Tibial artery (tissue), 4 donors: ENCODE results near the gene LBP.

ENCODE experiments used
- DNase-seq, 2 donors: peaks; one replicate each; pipeline ENCODE4 v3.0.0-alpha.2; 2019
- H3K27ac ChIP-seq, 2 donors: fragments of 200-600 bp; sonication (generic) in 1 of 2; 1 replicate in 1 of 2; 2 replicates in 1 of 2; pipeline ENCODE4 v1.5.1; 2018 to 2019; ENCODE audit warnings: mild to moderate bottlenecking in 1 of 2
- H3K27me3 ChIP-seq, 2 donors: fragments of 200-600 bp; sonication (generic) in 1 of 2; one replicate each; pipeline versions ENCODE4 v1.5.1 to v1.6.0; 2016 to 2019
- H3K36me3 ChIP-seq, 3 donors: fragments of 200-600 bp; sonication (generic) in 2 of 3; one replicate each; pipeline ENCODE4 v1.5.1; 2016 to 2019; ENCODE audit warnings: mild to moderate bottlenecking in 2 of 3
- H3K4me1 ChIP-seq, 4 donors: fragments of 200-600 bp; sonication (generic) in 2 of 4; 1 replicate in 3 of 4; 2 replicates in 1 of 4; pipeline ENCODE4 v1.5.1; 2016 to 2019
- H3K4me3 ChIP-seq, 2 donors: fragments of 200-600 bp; sonication (generic) in 1 of 2; 1 replicate in 1 of 2; 2 replicates in 1 of 2; pipeline ENCODE4 v1.5.1; 2018 to 2019; ENCODE audit warnings: mild to moderate bottlenecking in 2 of 2
- H3K9me3 ChIP-seq, 3 donors: fragments of 200-600 bp; sonication (generic) in 1 of 3; one replicate each; pipeline ENCODE4 v1.5.1; 2016 to 2019
- intact Hi-C: fragments of 100-400 bp; cut with DNase I; formaldehyde crosslinking; loops from one replicate; pipeline ENCODE4 v1.15.0; 2023; ENCODE audit warnings: low total_unique reads
- TF ChIP-seq, protein P1 (sequence below), 2 experiments: fragments of 200-600 bp in 1 of 2; fragments of 450-650 bp in 1 of 2; IDR thresholded peaks; one replicate each; pipeline ENCODE4 v1.5.1; 2017 to 2019; ENCODE audit warnings: antibody characterized with exemption in 2 of 2, mild to moderate bottlenecking in 1 of 2, moderate library complexity in 1 of 2

Gene LBP

DNA sequence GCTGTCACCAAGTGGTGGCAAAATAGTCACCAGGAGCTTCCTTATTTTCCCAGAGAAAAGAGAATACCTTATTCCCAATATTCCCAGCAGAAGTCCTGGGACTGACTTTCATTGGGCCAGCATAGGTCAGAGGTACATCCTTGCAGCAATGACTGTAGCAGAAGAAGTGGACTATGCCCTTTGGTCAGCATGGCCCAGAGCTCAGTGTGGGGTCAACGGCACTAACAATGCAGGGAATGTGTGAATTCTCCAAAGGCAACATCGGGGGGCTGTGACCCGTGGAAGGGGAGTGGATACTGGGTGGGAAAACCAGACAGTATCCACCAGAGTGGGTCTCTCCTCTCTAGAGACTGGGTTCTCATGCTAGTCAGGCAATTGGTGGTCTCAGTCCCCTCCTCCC is 15.6 kb upstream of the LBP start:
- no peaks in the 10 kb centered on the region for H3K4me1 ChIP-seq
- intact Hi-C loops: no loop called here
- H3K36me3 ChIP-seq: no peaks in the 10 kb centered on the region
- H3K27ac ChIP-seq: no peak overlapping the region
- H3K4me3 ChIP-seq: no peak overlapping the region
- no peaks in the 10 kb centered on the region for H3K9me3 ChIP-seq
- DNase-seq: no peak
- peaks cover 0 to 22% of the 10 kb centered on the region in 2 donors for H3K27me3 ChIP-seq
- TF ChIP-seq, protein P1, sequence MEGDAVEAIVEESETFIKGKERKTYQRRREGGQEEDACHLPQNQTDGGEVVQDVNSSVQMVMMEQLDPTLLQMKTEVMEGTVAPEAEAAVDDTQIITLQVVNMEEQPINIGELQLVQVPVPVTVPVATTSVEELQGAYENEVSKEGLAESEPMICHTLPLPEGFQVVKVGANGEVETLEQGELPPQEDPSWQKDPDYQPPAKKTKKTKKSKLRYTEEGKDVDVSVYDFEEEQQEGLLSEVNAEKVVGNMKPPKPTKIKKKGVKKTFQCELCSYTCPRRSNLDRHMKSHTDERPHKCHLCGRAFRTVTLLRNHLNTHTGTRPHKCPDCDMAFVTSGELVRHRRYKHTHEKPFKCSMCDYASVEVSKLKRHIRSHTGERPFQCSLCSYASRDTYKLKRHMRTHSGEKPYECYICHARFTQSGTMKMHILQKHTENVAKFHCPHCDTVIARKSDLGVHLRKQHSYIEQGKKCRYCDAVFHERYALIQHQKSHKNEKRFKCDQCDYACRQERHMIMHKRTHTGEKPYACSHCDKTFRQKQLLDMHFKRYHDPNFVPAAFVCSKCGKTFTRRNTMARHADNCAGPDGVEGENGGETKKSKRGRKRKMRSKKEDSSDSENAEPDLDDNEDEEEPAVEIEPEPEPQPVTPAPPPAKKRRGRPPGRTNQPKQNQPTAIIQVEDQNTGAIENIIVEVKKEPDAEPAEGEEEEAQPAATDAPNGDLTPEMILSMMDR (IDR thresholded peaks at IDR 0.05): no peak

DNA sequence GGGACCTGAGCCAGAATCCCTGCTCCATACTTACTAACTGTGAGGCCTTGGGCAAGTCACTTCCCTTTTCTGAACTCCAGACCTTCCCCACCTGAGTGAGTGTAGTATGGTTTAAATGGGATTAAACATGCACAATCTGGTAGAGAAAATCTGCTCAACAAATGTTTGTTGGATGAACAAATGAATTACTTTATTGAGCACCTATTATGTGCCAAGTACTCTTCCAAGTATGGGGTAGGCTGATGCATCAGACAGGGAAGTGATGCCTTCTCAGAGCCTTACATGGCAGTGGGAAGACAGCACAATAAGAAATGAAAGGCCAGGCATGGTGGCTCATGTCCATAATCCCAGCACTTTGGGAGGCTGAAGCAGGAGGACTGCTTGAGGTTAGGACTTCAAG is 15.0 kb upstream of the LBP start:
- TF ChIP-seq, protein P1 (IDR thresholded peaks at IDR 0.05): no peak
- Histone ChIP-seq H3K9me3 (no peaks in the 10 kb centered on the region), H3K4me3 (no peak overlapping the region), H3K27ac (no peak overlapping the region), H3K36me3 (no peaks in the 10 kb centered on the region), H3K4me1 (no peaks in the 10 kb centered on the region), H3K27me3 (peaks cover 0 to 26% of the 10 kb centered on the region in 2 donors)
- DNase-seq: no peak
- intact Hi-C loops: no loop called here

DNA sequence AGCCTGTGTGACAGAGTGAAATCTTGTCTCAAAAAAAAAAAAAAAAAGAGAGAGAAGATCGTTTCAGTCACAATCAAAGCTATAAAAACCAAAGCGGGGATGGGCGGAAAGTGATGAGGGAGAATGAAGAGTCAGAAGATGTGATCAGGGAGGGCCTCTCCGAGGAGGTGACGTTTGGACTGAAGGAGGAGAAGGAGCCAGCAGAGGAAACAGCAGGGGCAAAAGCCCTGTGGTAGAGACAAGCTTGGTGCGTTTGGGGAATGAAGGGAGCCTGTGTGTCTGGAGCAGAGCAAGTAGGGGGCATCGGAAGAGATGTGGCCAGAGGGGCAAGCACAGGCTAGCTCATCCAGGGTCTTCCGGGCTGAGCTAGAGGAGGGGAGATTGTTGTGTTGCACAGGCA is 14.5 kb upstream of the LBP start:
- no peak for DNase-seq
- Histone ChIP-seq H3K27me3 (peaks cover 0 to 31% of the 10 kb centered on the region in 2 donors), H3K9me3 (no peaks in the 10 kb centered on the region), H3K27ac (no peak overlapping the region), H3K4me3 (no peak overlapping the region), H3K4me1 (no peaks in the 10 kb centered on the region), H3K36me3 (no peaks in the 10 kb centered on the region)
- TF ChIP-seq, protein P1 (IDR thresholded peaks at IDR 0.05): no peak
- intact Hi-C loops: no loop called here

DNA sequence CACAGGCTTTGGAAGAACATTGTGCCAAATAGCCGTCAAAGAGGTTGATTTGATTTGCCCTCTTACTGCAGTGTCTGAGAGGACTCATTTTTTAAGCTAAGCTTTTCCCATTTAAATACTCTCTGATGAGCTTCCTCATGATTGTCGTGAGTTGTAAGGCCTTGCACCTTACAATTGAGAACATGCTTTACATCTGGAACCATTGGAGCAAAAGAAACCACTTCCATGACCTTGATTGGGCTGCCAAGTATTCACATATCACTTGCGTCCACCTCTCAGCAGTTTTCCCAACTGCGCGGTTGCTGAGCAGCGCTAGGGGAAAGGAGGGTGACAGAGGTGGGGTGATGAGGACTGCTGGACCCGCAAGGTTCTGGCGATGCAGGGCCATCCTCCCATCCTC is 12.3 kb upstream of the LBP start:
- Histone ChIP-seq H3K27ac (no peak overlapping the region), H3K36me3 (no peaks in the 10 kb centered on the region), H3K9me3 (peaks cover 0 to 10% (median 7%) of the 10 kb centered on the region in 3 donors), H3K4me3 (no peak overlapping the region), H3K4me1 (no peaks in the 10 kb centered on the region), H3K27me3 (peaks cover 0 to 24% of the 10 kb centered on the region in 2 donors)
- DNase-seq: no peak
- intact Hi-C loops: no loop called here
- TF ChIP-seq, protein P1 (IDR thresholded peaks at IDR 0.05): no peak

DNA sequence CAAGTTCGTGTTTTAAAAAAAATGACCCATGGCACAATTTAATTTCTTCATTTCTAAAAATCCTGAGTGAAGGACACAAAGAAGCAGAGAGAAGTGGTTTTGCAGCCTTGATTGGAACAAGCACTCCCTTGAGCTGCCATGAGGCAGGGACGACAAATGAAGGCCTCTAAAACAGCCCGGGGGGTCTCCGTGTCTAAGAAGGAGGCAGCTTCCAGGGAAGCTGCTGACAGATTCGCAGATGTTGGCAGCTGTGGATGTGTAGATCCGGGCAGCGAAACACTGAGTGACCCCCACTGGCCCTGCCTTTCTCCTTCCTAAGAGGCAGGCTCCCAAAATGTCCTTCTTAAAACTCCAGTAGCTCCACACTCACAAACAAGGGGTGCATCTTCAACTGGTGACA is 9.6 kb upstream of the LBP start:
- H3K4me1 ChIP-seq: no peaks in the 10 kb centered on the region
- H3K27ac ChIP-seq: no peak overlapping the region
- H3K27me3 ChIP-seq: peaks cover 0 to 18% of the 10 kb centered on the region in 2 donors
- no peak overlapping the region for H3K4me3 ChIP-seq
- TF ChIP-seq, protein P1 (IDR thresholded peaks at IDR 0.05): no peak
- intact Hi-C loops: no loop called here
- H3K9me3 ChIP-seq: peaks cover 0 to 10% (median 7%) of the 10 kb centered on the region in 3 donors
- H3K36me3 ChIP-seq: no peaks in the 10 kb centered on the region
- DNase-seq: no peak

DNA sequence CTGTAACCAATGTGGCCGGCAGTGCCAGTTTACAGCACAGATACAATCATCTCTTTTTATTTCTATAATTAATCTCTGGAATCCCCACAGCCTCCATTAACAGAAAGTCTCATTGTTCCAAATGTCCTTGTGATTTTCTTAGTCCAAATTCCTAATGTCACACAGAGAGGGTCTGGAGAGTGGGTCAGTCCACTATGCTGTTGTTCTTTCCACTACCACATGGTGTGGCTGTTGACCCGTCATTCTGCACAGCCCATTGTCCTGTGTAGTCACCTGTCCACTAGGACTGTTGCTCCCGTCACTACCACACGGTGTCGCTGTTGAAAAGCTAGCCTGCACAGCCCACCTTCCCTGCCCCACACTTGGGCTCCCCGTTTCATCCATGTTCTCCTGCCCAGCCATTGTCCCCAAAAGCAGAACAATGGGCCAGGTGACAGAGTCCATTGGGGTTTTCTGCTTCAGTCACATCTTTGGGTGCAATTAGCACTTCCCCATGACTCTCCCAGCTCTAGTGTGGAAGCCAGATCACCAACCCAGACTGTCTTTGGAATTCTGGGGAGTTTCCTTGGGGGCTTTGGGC is 8.6 kb upstream of the LBP start:
- TF ChIP-seq, protein P1 (IDR thresholded peaks at IDR 0.05): peak; percentile 5 to 28
- Histone ChIP-seq H3K36me3 (no peaks in the 10 kb centered on the region), H3K9me3 (peaks cover 0 to 10% (median 7%) of the 10 kb centered on the region in 3 donors), H3K27ac (no peak overlapping the region), H3K4me1 (no peaks in the 10 kb centered on the region), H3K27me3 (peaks cover 0 to 18% of the 10 kb centered on the region in 2 donors), H3K4me3 (no peak overlapping the region)
- DNase-seq: no peak
- intact Hi-C loops: no loop called here
